Natural killer cell (primary cell): ENCODE data around the gene TYROBP. TPM values are rescaled to one million over a fixed set of nuclear protein-coding genes. Genes with fewer than 3 reads are reported as not detected.
A peak's percentile ranks its signal among the peaks of the same experiment; 100 is the strongest.

ENCODE experiments used
- ATAC-seq, 3 donors: fragments of 150-1000 bp in 2 of 3; fragments of 200-7000 bp in 1 of 3; cut with Tn5 transposase; 1 replicate in 1 of 3; 2 replicates in 2 of 3; pipeline ENCODE4 v1.10.0; 2021; ENCODE audit warnings: mild to moderate bottlenecking in 2 of 3, moderate library complexity in 2 of 3
- DNase-seq, 2 donors: peaks; one replicate each; pipeline versions ENCODE4 v3.0.0 to v3.0.0-alpha.2; 2013 to 2021; ENCODE audit warnings: mixed read lengths in 1 of 2
- H3K27ac ChIP-seq: one replicate; pipeline ENCODE4 v1.5.1; 2013; ENCODE audit warnings: mild to moderate bottlenecking, low read length
- H3K27me3 ChIP-seq: one replicate; pipeline ENCODE4 v1.6.1; 2013; ENCODE audit warnings: low read length; ENCODE audit not compliant: control insufficient read depth, insufficient read depth
- H3K36me3 ChIP-seq: one replicate; pipeline ENCODE4 v1.6.1; 2013; ENCODE audit warnings: low read length; ENCODE audit not compliant: control insufficient read depth, insufficient read depth
- H3K4me1 ChIP-seq: one replicate; pipeline ENCODE4 v1.6.1; 2013; ENCODE audit warnings: low read length; ENCODE audit not compliant: control insufficient read depth, insufficient read depth
- H3K4me3 ChIP-seq: one replicate; pipeline ENCODE4 v1.5.1; 2013; ENCODE audit warnings: low read length
- H3K9me3 ChIP-seq: one replicate; pipeline ENCODE4 v1.6.1; 2013; ENCODE audit warnings: low read length; ENCODE audit not compliant: control insufficient read depth, insufficient read depth
- H3K27ac Mint-ChIP-seq, 2 donors: one replicate each; pipeline ENCODE4 v1.8.0; 2022; ENCODE audit warnings: mild to moderate bottlenecking in 2 of 2, mixed read lengths in 2 of 2, moderate library complexity in 1 of 2
- H3K27me3 Mint-ChIP-seq, 2 donors: one replicate each; pipeline ENCODE4 v1.8.0; 2022; ENCODE audit warnings: low read depth in 2 of 2, mixed read lengths in 2 of 2
- H3K36me3 Mint-ChIP-seq: one replicate; pipeline ENCODE4 v1.8.0; 2022; ENCODE audit warnings: mixed read lengths
- H3K4me1 Mint-ChIP-seq, 2 donors: one replicate each; pipeline ENCODE4 v1.8.0; 2022; ENCODE audit warnings: mixed read lengths in 2 of 2
- H3K4me3 Mint-ChIP-seq: one replicate; pipeline ENCODE4 v1.8.0; 2022; ENCODE audit warnings: mild to moderate bottlenecking, moderate library complexity, mixed read lengths
- H3K9me3 Mint-ChIP-seq, 2 donors: one replicate each; pipeline ENCODE4 v1.8.0; 2022; ENCODE audit warnings: mixed read lengths in 2 of 2
- WGBS: methylation state at CpG from one replicate; pipeline ENCODE4 v1.1.7; 2013; ENCODE audit warnings: missing lambda C conversion rate; ENCODE audit not compliant: insufficient coverage; 5-methylcytosine and 5-hydroxymethylcytosine counted together
- intact Hi-C: fragments of 100-400 bp; cut with micrococcal nuclease; formaldehyde crosslinking; loops from one replicate; pipeline ENCODE4 v1.14.2; 2022
- total RNA-seq, 4 donors: library from RNA; stranded (reverse); fragments of 120-200 nt in 1 of 4; gene quantifications; one replicate each; pipeline versions ENCODE4 v1.2.3 to v1.2.4, GENCODE V29; 2013 to 2022
- TF ChIP-seq, protein P1 (sequence below): fragments of 200-600 bp; IDR thresholded peaks from one replicate; pipeline ENCODE4 v1.8.0; 2022; ENCODE audit warnings: antibody characterized with exemption

Gene TYROBP
- total RNA-seq, 3 donors from 2014 or later (not counting 1 experiment from before 2014, with no cell fraction given), result 439 to 494 (median 469) TPM

DNA sequence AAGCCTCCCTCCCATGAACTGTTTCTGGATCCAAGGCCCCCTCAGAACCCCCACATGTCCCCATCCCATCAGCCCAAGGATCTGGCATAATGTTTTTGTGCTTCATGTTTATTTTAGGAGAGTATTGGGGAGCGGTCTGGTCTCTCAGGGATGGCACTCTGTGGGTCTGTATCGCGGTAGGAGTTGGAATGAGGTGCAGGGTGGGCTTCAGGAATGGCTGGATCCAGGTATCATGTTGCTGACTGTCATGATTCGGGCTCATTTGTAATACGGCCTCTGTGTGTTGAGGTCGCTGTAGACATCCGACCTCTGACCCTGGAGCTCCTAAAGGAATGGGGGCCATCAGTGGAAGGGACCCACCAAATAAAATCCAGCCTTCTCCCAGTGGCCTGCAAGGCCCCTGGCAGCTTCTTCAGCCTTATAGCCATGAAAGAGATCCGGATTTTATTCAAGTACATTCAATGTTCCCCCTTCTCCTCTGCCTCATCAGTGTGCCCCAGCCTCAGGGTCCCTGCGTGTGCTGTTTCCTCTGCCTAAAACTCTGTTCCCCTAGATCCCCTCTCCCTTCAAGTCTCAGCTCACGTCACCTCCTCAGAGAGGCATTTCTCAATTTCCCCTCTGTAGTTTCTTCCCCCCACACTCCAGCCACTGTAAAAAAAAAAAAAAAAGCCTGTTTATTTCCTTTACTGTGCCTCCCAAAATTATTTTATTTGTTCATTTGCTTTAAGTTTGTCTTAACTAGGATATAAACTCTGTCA, 3.6 kb downstream of the TYROBP start:
- H3K4me1 Mint-ChIP-seq, result peaks cover 75 to 83% of the 10 kb centered on the region in 2 donors
- intact Hi-C loops, result loop anchor here (10.0 kb wide), 1 partner anchor 160 kb away; the partner anchor contains the start of genes IGFLR1, LIN37, PSENEN and U2AF1L4
- H3K27me3 Mint-ChIP-seq, result no peaks in the 10 kb centered on the region
- TF ChIP-seq, protein P1, sequence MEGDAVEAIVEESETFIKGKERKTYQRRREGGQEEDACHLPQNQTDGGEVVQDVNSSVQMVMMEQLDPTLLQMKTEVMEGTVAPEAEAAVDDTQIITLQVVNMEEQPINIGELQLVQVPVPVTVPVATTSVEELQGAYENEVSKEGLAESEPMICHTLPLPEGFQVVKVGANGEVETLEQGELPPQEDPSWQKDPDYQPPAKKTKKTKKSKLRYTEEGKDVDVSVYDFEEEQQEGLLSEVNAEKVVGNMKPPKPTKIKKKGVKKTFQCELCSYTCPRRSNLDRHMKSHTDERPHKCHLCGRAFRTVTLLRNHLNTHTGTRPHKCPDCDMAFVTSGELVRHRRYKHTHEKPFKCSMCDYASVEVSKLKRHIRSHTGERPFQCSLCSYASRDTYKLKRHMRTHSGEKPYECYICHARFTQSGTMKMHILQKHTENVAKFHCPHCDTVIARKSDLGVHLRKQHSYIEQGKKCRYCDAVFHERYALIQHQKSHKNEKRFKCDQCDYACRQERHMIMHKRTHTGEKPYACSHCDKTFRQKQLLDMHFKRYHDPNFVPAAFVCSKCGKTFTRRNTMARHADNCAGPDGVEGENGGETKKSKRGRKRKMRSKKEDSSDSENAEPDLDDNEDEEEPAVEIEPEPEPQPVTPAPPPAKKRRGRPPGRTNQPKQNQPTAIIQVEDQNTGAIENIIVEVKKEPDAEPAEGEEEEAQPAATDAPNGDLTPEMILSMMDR, result no peak
- peak overlapping the region; percentile 90 to 97 for H3K27ac Mint-ChIP-seq
- H3K9me3 Mint-ChIP-seq, result no peaks in the 10 kb centered on the region
- H3K9me3 ChIP-seq, result no peaks in the 10 kb centered on the region
- DNase-seq (no peak), ATAC-seq (no peak)
- H3K27me3 ChIP-seq, result no peaks in the 10 kb centered on the region
- peaks cover 11% of the 10 kb centered on the region for H3K36me3 ChIP-seq
- H3K4me3 ChIP-seq, result no peak overlapping the region
- H3K4me3 Mint-ChIP-seq, result peak overlapping the region; percentile 79
- no peaks in the 10 kb centered on the region for H3K36me3 Mint-ChIP-seq
- WGBS, result 77% methylated on average over 10 of the region's 10 CpGs
- H3K27ac ChIP-seq, result peak overlapping the region; percentile 97
- H3K4me1 ChIP-seq, result peaks cover 90% of the 10 kb centered on the region

DNA sequence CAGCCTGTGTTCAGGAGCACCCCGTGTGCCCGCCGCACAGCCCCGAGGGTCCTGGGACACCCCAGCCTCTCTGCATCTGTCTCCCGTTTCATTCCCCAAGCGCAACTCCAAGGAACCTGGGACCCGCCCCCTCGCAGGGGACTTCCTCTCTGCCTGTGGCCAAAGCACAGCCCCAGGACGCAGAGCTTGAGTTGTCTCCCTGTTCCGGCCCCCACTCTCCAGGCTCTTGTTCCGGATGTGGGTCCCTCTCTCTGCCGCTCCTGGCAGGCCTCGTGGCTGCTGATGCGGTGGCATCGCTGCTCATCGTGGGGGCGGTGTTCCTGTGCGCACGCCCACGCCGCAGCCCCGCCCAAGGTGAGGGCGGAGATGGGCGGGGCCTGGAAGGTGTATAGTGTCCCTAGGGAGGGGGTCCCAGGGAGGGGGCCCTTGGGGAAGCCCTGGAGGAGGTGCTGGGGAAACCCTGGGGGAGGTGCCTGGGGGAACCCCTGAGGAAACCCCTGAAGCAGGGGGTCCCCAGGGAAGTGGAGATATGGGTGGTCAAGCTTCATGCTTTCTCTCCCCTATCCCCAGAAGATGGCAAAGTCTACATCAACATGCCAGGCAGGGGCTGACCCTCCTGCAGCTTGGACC, 4.4 kb downstream of the TYROBP start:
- H3K4me1 Mint-ChIP-seq, result peaks cover 67 to 80% of the 10 kb centered on the region in 2 donors

DNA sequence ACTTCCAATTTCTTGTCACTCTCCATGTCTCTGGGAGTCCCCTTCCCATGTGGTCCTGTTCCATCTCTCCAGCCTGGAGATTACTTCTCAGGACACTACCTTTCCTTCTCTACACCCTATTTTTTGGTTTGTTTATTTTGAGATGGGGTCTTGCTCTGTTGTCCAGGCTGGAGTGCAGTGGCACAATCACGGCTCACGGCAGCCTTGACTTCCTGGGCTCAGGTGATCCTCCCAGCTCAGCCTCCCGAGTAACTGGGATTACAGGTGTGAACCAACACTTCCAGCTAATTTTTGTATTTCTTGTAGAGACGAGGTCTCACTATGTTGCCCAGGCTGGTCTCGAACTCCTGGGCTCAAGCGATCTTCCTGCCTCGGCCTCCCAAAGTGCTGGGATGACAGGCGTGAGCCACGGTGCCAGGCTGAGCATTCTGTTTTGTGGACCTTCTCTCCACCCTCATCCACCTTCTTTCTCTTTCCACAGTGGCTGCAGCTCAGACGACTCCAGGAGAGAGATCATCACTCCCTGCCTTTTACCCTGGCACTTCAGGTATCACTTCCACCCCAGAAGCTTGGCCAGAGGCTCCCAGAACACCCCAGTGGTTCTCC, 5.1 kb downstream of the TYROBP start:
- no peaks in the 10 kb centered on the region for H3K9me3 Mint-ChIP-seq
- WGBS, result 36% methylated on average over 10 of the region's 10 CpGs
- no peak for ATAC-seq

More for the DNA sequence above, 4.4 kb downstream of the TYROBP start:
- peak; percentile 56 to 77 (median 65) for ATAC-seq
- intact Hi-C loops, result loop anchor here (1.0 to 10.0 kb wide), 3 partner anchors 21 to 159 kb away; partner anchors contain the start of genes IGFLR1, LIN37, PSENEN and U2AF1L4
- Mint-ChIP-seq H3K9me3 (no peaks in the 10 kb centered on the region), H3K27me3 (no peaks in the 10 kb centered on the region), H3K27ac (peak overlapping the region; percentile 90 to 97), H3K36me3 (no peaks in the 10 kb centered on the region), H3K4me3 (peak overlapping the region; percentile 92)
- Histone ChIP-seq H3K4me3 (peak overlapping the region; percentile 74), H3K9me3 (no peaks in the 10 kb centered on the region), H3K36me3 (peaks cover 11% of the 10 kb centered on the region), H3K27ac (peak overlapping the region; percentile 97), H3K4me1 (peaks cover 87% of the 10 kb centered on the region), H3K27me3 (no peaks in the 10 kb centered on the region)
- WGBS, result 0% methylated on average over 24 of the region's 24 CpGs
- TF ChIP-seq, protein P1, result no peak
- peak; percentile 88 to 95 for DNase-seq

More for the DNA sequence above, 5.1 kb downstream of the TYROBP start:
- Mint-ChIP-seq H3K4me1 (peaks cover 62 to 84% of the 10 kb centered on the region in 2 donors), H3K27me3 (no peaks in the 10 kb centered on the region), H3K4me3 (peak overlapping the region; percentile 92), H3K36me3 (no peaks in the 10 kb centered on the region), H3K27ac (peak overlapping the region; percentile 90 to 97)
- Histone ChIP-seq H3K9me3 (no peaks in the 10 kb centered on the region), H3K36me3 (peaks cover 11% of the 10 kb centered on the region), H3K4me3 (peak overlapping the region; percentile 74), H3K27me3 (no peaks in the 10 kb centered on the region), H3K27ac (peak overlapping the region; percentile 97), H3K4me1 (peaks cover 87% of the 10 kb centered on the region)
- peak in 1 of 2 donors; percentile 38 for DNase-seq
- TF ChIP-seq, protein P1, result no peak
- intact Hi-C loops, result loop anchor here (1.0 to 10.0 kb wide), 3 partner anchors 20 to 158 kb away; partner anchors contain the start of genes IGFLR1, LIN37, PSENEN and U2AF1L4
